ENCODE results near the gene MORN1. TPM values are rescaled to one million over a fixed set of nuclear protein-coding genes. Genes with fewer than 3 reads are reported as not detected.

Gene MORN1
- total and polyA plus RNA-seq, 2 of the 4 experiments (the other 2 are of a cell fraction) = 3.0 to 4.2 TPM

- Histone ChIP-seq H2BK15ac (ENCODE audit: low read depth, low read length) (no peak overlapping the region), H3K9me3 (ENCODE audit: control insufficient read depth, insufficient read depth, low read length) (peaks cover 11% of the 10 kb centered on the region), H3K4me2 (ENCODE audit: low read depth, low read length) (no peak overlapping the region), H3K27me3 (ENCODE audit: control insufficient read depth, insufficient read depth, low read length) (peaks cover 11% of the 10 kb centered on the region; the same call in 1 of the 2 replicates), H3K14ac (replicated peaks; ENCODE audit: low read depth, low read length) (no peak overlapping the region), H2AK5ac (ENCODE audit: low read depth, low read length) (no peak overlapping the region), H3K23ac (ENCODE audit: low read depth, low read length) (no peak overlapping the region), H4K91ac (ENCODE audit: insufficient read depth, low read depth, low read length) (no peak overlapping the region), H3K27ac (ENCODE audit: insufficient read depth, low read length) (no peak overlapping the region), H3K4me3 (ENCODE audit: insufficient read depth, low read depth, low read length) (no peak overlapping the region), H3K18ac (ENCODE audit: low read depth, low read length) (no peak overlapping the region), H3K79me1 (ENCODE audit: low read depth in 1 of 2, low read length in 2 of 2) (no peaks in the 10 kb centered on the region), H3K4me1 (ENCODE audit: control insufficient read depth, insufficient read depth, low read length) (no peaks in the 10 kb centered on the region), H4K5ac (ENCODE audit: low read depth, low read length) (no peak overlapping the region), H2BK5ac (ENCODE audit: low read depth, low read length, poor library complexity, severe bottlenecking) (no peak overlapping the region), H3K36me3 (ENCODE audit: control insufficient read depth, insufficient read depth, low read length) (no peaks in the 10 kb centered on the region), H3K9ac (ENCODE audit: low read depth, low read length) (no peak overlapping the region), H3K9me1 (ENCODE audit: insufficient read depth, low read length) (no peaks in the 10 kb centered on the region), H2BK20ac (ENCODE audit: low read depth, low read length) (no peak overlapping the region), H2BK120ac (ENCODE audit: low read depth, low read length) (no peak overlapping the region), H3K56ac (ENCODE audit: extremely low read depth, insufficient read depth, low read length) (no peak overlapping the region), H4K20me1 (ENCODE audit: insufficient read depth, low read length) (no peaks in the 10 kb centered on the region; the same call in 1 of the 2 replicates), H2AK9ac (replicated peaks; ENCODE audit: low read depth, low read length, poor library complexity) (no peak overlapping the region), H2AFZ (replicated peaks; ENCODE audit: low read length, poor library complexity) (no peak overlapping the region), H4K8ac (ENCODE audit: low read depth in 2 of 2, low read length in 2 of 2) (no peak overlapping the region), H3K4ac (ENCODE audit: low read depth, low read length) (no peak overlapping the region)
- DNase-seq (no peak), ATAC-seq (ENCODE audit: low read depth) (no peak)
- CTCF ChIA-PET = interaction anchor here (1.1 kb wide), 1 partner anchor 122 kb away, joined by 3 read pairs; no protein-coding TSS in a partner anchor
- in situ Hi-C loops (cut with MboI; ENCODE audit: low sequenced_read_pairs) = loop anchor here (25.0 kb wide), 1 partner anchor 636 kb away; the partner anchor contains the start of gene PRDM16
- TF ChIP-seq MXI1 (IDR thresholded peaks at IDR 0.05; ENCODE audit: borderline replicate concordance, low read depth, low read length) (no peak), MAFK (IDR thresholded peaks at IDR 0.05; ENCODE audit: low read depth, low read length) (no peak), NFE2L2 (IDR thresholded peaks at IDR 0.05; ENCODE audit: low read depth, low read length) (no peak), CHD1 (IDR thresholded peaks at IDR 0.05; ENCODE audit: low read depth, low read length) (no peak), RFX5 (IDR thresholded peaks at IDR 0.05; ENCODE audit: low read depth, low read length) (no peak), RCOR1 (IDR thresholded peaks at IDR 0.05; ENCODE audit: insufficient replicate concordance, low read length) (no peak), CTCF (conservative IDR thresholded peaks at IDR 0.05; ENCODE audit: low read depth, low read length) (no peak), ELK1 (IDR thresholded peaks at IDR 0.05; ENCODE audit: borderline replicate concordance, low read depth, low read length) (no peak), SMC3 (IDR thresholded peaks at IDR 0.05; ENCODE audit: low read depth, low read length) (no peak), USF2 (IDR thresholded peaks at IDR 0.05; ENCODE audit: low read depth, low read length) (no peak)
- dilution Hi-C loops (cut with HindIII; ENCODE audit: low sequenced_read_pairs, unreplicated experiment) = no loop called here
- no TSS peak for BruUV-seq (replicated peaks)
- WGBS, 2 experiments (ENCODE audit: extremely low coverage in 2 of 2, insufficient read length in 1 of 2) = 63% methylated on average over 8 of the region's 18 CpGs; no CpG with 5 or more reads in 1 of the 2 experiments
- POLR2A ChIA-PET (ENCODE audit: unreplicated experiment) = no interaction called here
- intact Hi-C loops (cut with micrococcal nuclease) = no loop called here
Measured at GRCh38 chr1:2426540-2426939, 35.2 kb upstream of the MORN1 start.

All from IMR-90 (cell line).